PC-3 (cell line): ENCODE data around the gene GOLT1A. TPM values are rescaled to one million over a fixed set of nuclear protein-coding genes. Genes with fewer than 3 reads are reported as not detected.

Experiments used
- ATAC-seq: fragments of 200-7000 bp; cut with Tn5 transposase; 2 replicates; pipeline ENCODE4 v1.9.1; 2020; ENCODE audit warnings: mild to moderate bottlenecking, moderate library complexity
- BruUV-seq: library from RNA; stranded (reverse); fragments of 400-500 nt; replicated peaks from 2 replicates; lab custom pipeline; 2021; lab: Mats Ljungman, UMichigan
- CTCF ChIA-PET: fragments of 300-600 bp; sonication (Branson Sonifier 250); formaldehyde crosslinking; loops from one replicate; lab custom pipeline; 2022; ENCODE audit warnings: antibody characterized with exemption; lab: Charles Lee
- POLR2A ChIA-PET: fragments of 300-600 bp; sonication (Branson Sonifier 250); formaldehyde crosslinking; loops from one replicate; lab custom pipeline; 2022; ENCODE audit warnings: antibody characterized with exemption; ENCODE audit not compliant: unreplicated experiment; lab: Charles Lee
- DNase-seq: peaks from one replicate; pipeline ENCODE4 v3.0.0-alpha.2; 2015
- H2AFZ ChIP-seq: fragments of 300-600 bp; sonication (generic); 2 replicates; pipeline ENCODE4 v1.6.0; 2016; ENCODE audit warnings: antibody characterized with exemption, low read length
- H3F3A ChIP-seq: fragments of 300-600 bp; sonication (generic); one replicate; pipeline ENCODE4 v1.6.0; 2017; ENCODE audit warnings: antibody characterized with exemption, low read length, control low read depth, mild to moderate bottlenecking; ENCODE audit not compliant: unreplicated experiment
- H3K27ac ChIP-seq: fragments of 300-600 bp; sonication (generic); 2 replicates; pipeline ENCODE4 v1.5.1; 2016; ENCODE audit warnings: mild to moderate bottlenecking, low read length
- H3K27me3 ChIP-seq: fragments of 300-600 bp; sonication (generic); 2 replicates; pipeline ENCODE4 v1.6.1; 2016; ENCODE audit warnings: low read length, mixed read lengths
- H3K36me3 ChIP-seq: fragments of 300-600 bp; sonication (generic); 2 replicates; pipeline ENCODE4 v1.6.1; 2016; ENCODE audit warnings: low read depth, mixed run types, low read length, mixed read lengths
- H3K4me1 ChIP-seq: fragments of 300-600 bp; sonication (generic); 2 replicates; pipeline ENCODE4 v1.5.1; 2016; ENCODE audit warnings: low read length; ENCODE audit not compliant: insufficient read depth
- H3K4me2 ChIP-seq: fragments of 300-600 bp; sonication (generic); 2 replicates; pipeline ENCODE4 v1.6.0; 2016; ENCODE audit warnings: low read length
- H3K4me3 ChIP-seq: fragments of 300-600 bp; sonication (generic); 2 replicates; pipeline ENCODE4 v1.5.1; 2016; ENCODE audit warnings: mild to moderate bottlenecking, low read length, mixed read lengths
- H3K79me2 ChIP-seq: fragments of 300-600 bp; sonication (generic); 2 replicates; pipeline ENCODE4 v1.6.1; 2017; ENCODE audit warnings: low read length, mixed read lengths
- H3K9ac ChIP-seq: fragments of 300-600 bp; sonication (generic); 2 replicates; pipeline ENCODE4 v1.6.0; 2016; ENCODE audit warnings: mild to moderate bottlenecking, low read length
- H3K9me2 ChIP-seq: fragments of 300-600 bp; sonication (generic); replicated peaks from 2 replicates; pipeline ENCODE4 v1.6.1; 2016; ENCODE audit warnings: mixed run types, low read length, mixed read lengths
- H3K9me3 ChIP-seq: fragments of 300-600 bp; sonication (generic); 2 replicates; pipeline ENCODE4 v1.6.1; 2016; ENCODE audit warnings: low read length, mixed read lengths
- H4K20me1 ChIP-seq: fragments of 300-600 bp; sonication (generic); 2 replicates; pipeline ENCODE4 v1.6.1; 2016; ENCODE audit warnings: low read length, mixed read lengths
- CTCF ChIP-seq: fragments of 300-600 bp; sonication (generic); conservative IDR thresholded peaks from 2 replicates; pipeline ENCODE4 v1.5.1; 2017; ENCODE audit warnings: antibody characterized with exemption, low read depth, mild to moderate bottlenecking, low read length
- EZH2 ChIP-seq: fragments of 300-600 bp; sonication (generic); IDR thresholded peaks from one replicate; pipeline ENCODE4 v1.6.1; 2017; ENCODE audit warnings: antibody characterized with exemption, mild to moderate bottlenecking, low read length; ENCODE audit not compliant: unreplicated experiment
- EZH2phosphoT487 ChIP-seq: fragments of 300-600 bp; sonication (generic); IDR thresholded peaks from 2 replicates; pipeline ENCODE4 v1.6.1; 2018; ENCODE audit warnings: mild to moderate bottlenecking, antibody characterized with exemption, low read length, borderline replicate concordance
- intact Hi-C: fragments of 100-400 bp; cut with micrococcal nuclease; formaldehyde crosslinking; loops from 2 replicates; pipeline ENCODE4 v1.9.0; 2023
- total RNA-seq: library from RNA; depleted of rRNA; stranded (reverse); fragments of >200 nt; gene quantifications from 2 replicates; pipeline ENCODE4 v1.2.3, GENCODE V29; 2014

GOLT1A gene
- total RNA-seq, 1 experiment from 2014 or later = 13.3 TPM

- ChIA-PET CTCF (interaction anchor here (0.7 to 2.4 kb wide), 2 partner anchors 36 to 144 kb away, joined by 3 to 70 read pairs; no protein-coding TSS in a partner anchor), POLR2A (no interaction called here)
- H3K9me2 ChIP-seq = no peaks in the 10 kb centered on the region
- no peaks in the 10 kb centered on the region for H3F3A ChIP-seq
- no peaks in the 10 kb centered on the region for H3K27me3 ChIP-seq
- H3K36me3 ChIP-seq = no peaks in the 10 kb centered on the region
- H4K20me1 ChIP-seq = no peaks in the 10 kb centered on the region
- H3K27ac ChIP-seq = peak overlapping the region; percentile 73
- BruUV-seq = no TSS peak
- H3K4me3 ChIP-seq = no peak overlapping the region
- no peak overlapping the region for H2AFZ ChIP-seq
- H3K4me1 ChIP-seq = peaks cover 37% of the 10 kb centered on the region
- peak overlapping the region; percentile 37; the same call in 1 of the 2 replicates for H3K9ac ChIP-seq
- intact Hi-C loops = loop anchor here (2.0 kb wide), 3 partner anchors 29 to 339 kb away; partner anchors contain the start of gene SNRPE
- H3K9me3 ChIP-seq = no peaks in the 10 kb centered on the region
- ATAC-seq (no peak), DNase-seq (no peak)
- no peak overlapping the region for H3K4me2 ChIP-seq
- TF ChIP-seq EZH2phosphoT487 (no peak), EZH2 (no peak), CTCF (no peak)
- no peaks in the 10 kb centered on the region for H3K79me2 ChIP-seq
Observed at GRCh38 chr1:204199579-204199978, 14.2 kb downstream of the GOLT1A start.

- CTCF ChIA-PET = interaction anchor here (0.5 to 2.4 kb wide), 13 partner anchors 8 to 341 kb away, joined by 3 to 70 read pairs (median 5); partner anchors contain the start of genes GOLT1A and REN
- no peaks in the 10 kb centered on the region for H3K9me3 ChIP-seq
- no peak overlapping the region for H3K4me3 ChIP-seq
- H3K9me2 ChIP-seq = no peaks in the 10 kb centered on the region
- POLR2A ChIA-PET = interaction anchor here (0.6 to 1.3 kb wide), 4 partner anchors 18 to 317 kb away, joined by 3 to 12 read pairs (median 6); partner anchors contain the start of gene MDM4
- TSS peak; percentile 81 for BruUV-seq
- intact Hi-C loops = loop anchor here (1.0 to 2.0 kb wide), 4 partner anchors 28 to 338 kb away; partner anchors contain the start of gene SNRPE
- DNase-seq = peak; percentile 98
- H3K79me2 ChIP-seq = no peaks in the 10 kb centered on the region
- no peaks in the 10 kb centered on the region for H3K36me3 ChIP-seq
- peak overlapping the region; percentile 63 for H3K4me2 ChIP-seq
- H2AFZ ChIP-seq = peak overlapping the region; percentile 55; the same call in 1 of the 2 replicates
- H4K20me1 ChIP-seq = no peaks in the 10 kb centered on the region
- no peaks in the 10 kb centered on the region for H3F3A ChIP-seq
- H3K27me3 ChIP-seq = no peaks in the 10 kb centered on the region
- peak overlapping the region; percentile 37 for H3K9ac ChIP-seq
- H3K27ac ChIP-seq = peak overlapping the region; percentile 73
- peak; percentile 95 for ATAC-seq
- H3K4me1 ChIP-seq = peaks cover 35% of the 10 kb centered on the region
- TF ChIP-seq CTCF (peak; percentile 74), EZH2 (no peak)
Observed at GRCh38 chr1:204198348-204199340, 15.1 kb downstream of the GOLT1A start.
